ENCODE data around the gene PRTG. TPM values are rescaled to one million over a fixed set of nuclear protein-coding genes. Genes with fewer than 3 reads are reported as not detected.

The PRTG gene
- total RNA-seq, 3 donors from 2014 or later, result 5.2 to 11.6 (median 5.8) TPM

GRCh38 chr15:55628369-55628730, 114.6 kb downstream of the PRTG start:
- H3K27ac ChIP-seq, result no peak overlapping the region
- no peak for DNase-seq (ENCODE audit: low spot score in 2 of 2)
- H3K4me1 ChIP-seq, result no peaks in the 10 kb centered on the region
- H3K36me3 ChIP-seq, result no peaks in the 10 kb centered on the region
- intact Hi-C loops (cut with DNase I; ENCODE audit: low total_unique reads), result no loop called here
- H3K4me3 ChIP-seq, result no peak overlapping the region
- TF ChIP-seq POLR2AphosphoS5 (IDR thresholded peaks at IDR 0.05) (no peak), CTCF (IDR thresholded peaks at IDR 0.05) (no peak)
- no peaks in the 10 kb centered on the region for H3K9me3 ChIP-seq
- no peaks in the 10 kb centered on the region for H3K27me3 ChIP-seq

- H3K4me3 ChIP-seq, result no peak overlapping the region
- H3K9me3 ChIP-seq, result no peaks in the 10 kb centered on the region
- no peaks in the 10 kb centered on the region for H3K27me3 ChIP-seq
- intact Hi-C loops (cut with DNase I; ENCODE audit: low total_unique reads), result no loop called here
- H3K27ac ChIP-seq, result no peak overlapping the region
- TF ChIP-seq CTCF (IDR thresholded peaks at IDR 0.05) (no peak), POLR2A (IDR thresholded peaks at IDR 0.05) (no peak), POLR2AphosphoS5 (IDR thresholded peaks at IDR 0.05) (no peak)
- no peak for DNase-seq (ENCODE audit: low spot score in 2 of 2)
- H3K4me1 ChIP-seq, result no peaks in the 10 kb centered on the region
- H3K36me3 ChIP-seq, result no peaks in the 10 kb centered on the region
Measured at GRCh38 chr15:55627730-55628368, 115.1 kb downstream of the PRTG start.

- no peaks in the 10 kb centered on the region for H3K27me3 ChIP-seq
- H3K9me3 ChIP-seq, result no peaks in the 10 kb centered on the region
- TF ChIP-seq POLR2A (IDR thresholded peaks at IDR 0.05) (no peak), CTCF (IDR thresholded peaks at IDR 0.05) (no peak), POLR2AphosphoS5 (IDR thresholded peaks at IDR 0.05) (no peak)
- no peaks in the 10 kb centered on the region for H3K4me1 ChIP-seq
- no peak overlapping the region for H3K4me3 ChIP-seq
- intact Hi-C loops (cut with DNase I; ENCODE audit: low total_unique reads), result no loop called here
- no peaks in the 10 kb centered on the region for H3K36me3 ChIP-seq
- DNase-seq (ENCODE audit: low spot score in 2 of 2), result no peak
- no peak overlapping the region for H3K27ac ChIP-seq
Measured at GRCh38 chr15:55619783-55620182, 123.2 kb downstream of the PRTG start.

- no peak overlapping the region for H3K4me3 ChIP-seq
- H3K4me1 ChIP-seq, result no peaks in the 10 kb centered on the region
- no peak for TF ChIP-seq CTCF (IDR thresholded peaks at IDR 0.05)
- no peaks in the 10 kb centered on the region for H3K36me3 ChIP-seq
- no peak for DNase-seq (ENCODE audit: low spot score in 2 of 2)
- H3K27me3 ChIP-seq, result no peaks in the 10 kb centered on the region
- H3K27ac ChIP-seq, result no peak overlapping the region
- no peaks in the 10 kb centered on the region for H3K9me3 ChIP-seq
- intact Hi-C loops (cut with DNase I; ENCODE audit: low total_unique reads), result no loop called here
Measured at GRCh38 chr15:55618387-55618786, 124.6 kb downstream of the PRTG start.

GRCh38 chr15:55615445-55615844, 127.5 kb downstream of the PRTG start:
- no peaks in the 10 kb centered on the region for H3K9me3 ChIP-seq
- TF ChIP-seq POLR2A (IDR thresholded peaks at IDR 0.05), result no peak
- TF ChIP-seq CTCF (IDR thresholded peaks at IDR 0.05), result no peak
- TF ChIP-seq POLR2AphosphoS5 (IDR thresholded peaks at IDR 0.05), result no peak
- no peaks in the 10 kb centered on the region for H3K36me3 ChIP-seq
- no peaks in the 10 kb centered on the region for H3K4me1 ChIP-seq
- H3K27me3 ChIP-seq, result no peaks in the 10 kb centered on the region
- no peak overlapping the region for H3K27ac ChIP-seq
- intact Hi-C loops (cut with DNase I; ENCODE audit: low total_unique reads), result no loop called here
- no peak overlapping the region for H3K4me3 ChIP-seq
- DNase-seq (ENCODE audit: low spot score in 2 of 2), result no peak
